ENCODE data around the gene PPP1R9B. TPM values are rescaled to one million over a fixed set of nuclear protein-coding genes. Genes with fewer than 3 reads are reported as not detected.

The PPP1R9B gene
- total and polyA plus RNA-seq, 4 donors: 0.90 to 26.1 (median 7.1) TPM

DNA sequence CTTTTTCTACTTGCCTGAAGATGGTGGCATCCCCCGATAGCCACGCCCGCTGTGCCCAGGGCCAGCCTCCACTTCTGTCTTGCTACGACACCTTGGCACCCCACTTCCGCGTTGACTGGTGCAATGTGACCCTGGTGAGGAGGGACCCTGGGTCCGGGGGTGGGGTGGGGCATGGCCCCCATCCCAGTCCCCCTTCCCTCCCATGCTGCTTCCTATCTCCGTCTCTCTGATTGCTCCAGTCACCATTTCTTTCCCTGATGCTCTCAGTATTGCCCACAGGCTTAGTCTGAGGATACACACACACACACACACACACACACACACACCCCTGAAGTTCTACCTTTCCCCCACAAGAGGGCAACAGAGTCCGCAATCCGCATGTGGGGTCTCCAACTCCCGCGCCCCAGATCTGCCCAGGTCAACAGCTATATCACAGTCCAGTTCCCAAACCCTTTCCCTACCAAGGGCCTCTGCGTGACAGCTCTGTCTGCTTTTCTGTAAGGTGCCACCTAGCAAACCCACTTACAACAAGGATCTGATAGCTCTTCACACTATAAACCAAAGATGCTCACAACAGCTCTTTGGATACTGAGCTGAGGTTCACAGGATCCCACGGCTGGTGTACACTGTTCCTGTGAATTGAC lies 18.8 kb upstream of the PPP1R9B start (continued):
- TF ChIP-seq, protein P1, sequence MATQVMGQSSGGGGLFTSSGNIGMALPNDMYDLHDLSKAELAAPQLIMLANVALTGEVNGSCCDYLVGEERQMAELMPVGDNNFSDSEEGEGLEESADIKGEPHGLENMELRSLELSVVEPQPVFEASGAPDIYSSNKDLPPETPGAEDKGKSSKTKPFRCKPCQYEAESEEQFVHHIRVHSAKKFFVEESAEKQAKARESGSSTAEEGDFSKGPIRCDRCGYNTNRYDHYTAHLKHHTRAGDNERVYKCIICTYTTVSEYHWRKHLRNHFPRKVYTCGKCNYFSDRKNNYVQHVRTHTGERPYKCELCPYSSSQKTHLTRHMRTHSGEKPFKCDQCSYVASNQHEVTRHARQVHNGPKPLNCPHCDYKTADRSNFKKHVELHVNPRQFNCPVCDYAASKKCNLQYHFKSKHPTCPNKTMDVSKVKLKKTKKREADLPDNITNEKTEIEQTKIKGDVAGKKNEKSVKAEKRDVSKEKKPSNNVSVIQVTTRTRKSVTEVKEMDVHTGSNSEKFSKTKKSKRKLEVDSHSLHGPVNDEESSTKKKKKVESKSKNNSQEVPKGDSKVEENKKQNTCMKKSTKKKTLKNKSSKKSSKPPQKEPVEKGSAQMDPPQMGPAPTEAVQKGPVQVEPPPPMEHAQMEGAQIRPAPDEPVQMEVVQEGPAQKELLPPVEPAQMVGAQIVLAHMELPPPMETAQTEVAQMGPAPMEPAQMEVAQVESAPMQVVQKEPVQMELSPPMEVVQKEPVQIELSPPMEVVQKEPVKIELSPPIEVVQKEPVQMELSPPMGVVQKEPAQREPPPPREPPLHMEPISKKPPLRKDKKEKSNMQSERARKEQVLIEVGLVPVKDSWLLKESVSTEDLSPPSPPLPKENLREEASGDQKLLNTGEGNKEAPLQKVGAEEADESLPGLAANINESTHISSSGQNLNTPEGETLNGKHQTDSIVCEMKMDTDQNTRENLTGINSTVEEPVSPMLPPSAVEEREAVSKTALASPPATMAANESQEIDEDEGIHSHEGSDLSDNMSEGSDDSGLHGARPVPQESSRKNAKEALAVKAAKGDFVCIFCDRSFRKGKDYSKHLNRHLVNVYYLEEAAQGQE (IDR thresholded peaks at IDR 0.05): no peak

DNA sequence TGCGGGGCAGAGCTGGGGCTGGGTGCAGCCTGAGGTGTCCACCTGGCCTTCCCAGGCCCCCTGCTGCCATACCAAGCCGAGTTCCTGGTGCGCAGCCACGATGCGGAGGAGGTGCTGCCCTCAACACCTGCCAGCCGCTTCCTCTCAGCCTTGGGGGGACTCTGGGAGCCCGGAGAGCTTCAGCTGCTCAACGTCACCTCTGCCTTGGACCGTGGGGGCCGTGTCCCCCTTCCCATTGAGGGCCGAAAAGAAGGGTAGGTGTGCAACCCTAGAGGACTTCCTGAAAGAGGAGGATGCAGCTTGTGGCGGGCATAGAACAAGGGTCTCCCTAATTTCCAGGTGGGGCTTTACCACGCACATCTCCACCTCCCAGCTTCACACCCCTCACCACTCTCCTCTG lies 17.8 kb upstream of the PPP1R9B start:
- no peaks in the 10 kb centered on the region for H3K36me3 ChIP-seq (ENCODE audit: control insufficient read depth in 4 of 4, insufficient read depth in 3 of 4, low read depth in 1 of 4, low read length in 3 of 4)
- H3K27me3 ChIP-seq (ENCODE audit: control insufficient read depth in 4 of 4, insufficient read depth in 4 of 4, low read length in 3 of 4): no peaks in the 10 kb centered on the region
- H3K27ac ChIP-seq (ENCODE audit: low read depth in 1 of 2, low read length in 2 of 2): no peak overlapping the region
- no peaks in the 10 kb centered on the region for H3K4me1 ChIP-seq (ENCODE audit: control insufficient read depth in 4 of 4, insufficient read depth in 4 of 4, low read length in 3 of 4)
- WGBS: 72% methylated on average over 13 of the region's 13 CpGs
- TF ChIP-seq YY1 (IDR thresholded peaks at IDR 0.05) (no peak), HNF4G (IDR thresholded peaks at IDR 0.05) (no peak), RXRA (IDR thresholded peaks at IDR 0.05) (no peak), EGR1 (IDR thresholded peaks at IDR 0.05; ENCODE audit: low read depth in 2 of 2) (no peak), NR2F2 (IDR thresholded peaks at IDR 0.05) (no peak), HNF4A (conservative IDR thresholded peaks at IDR 0.05) (no peak), GABPA (IDR thresholded peaks at IDR 0.05 in 1 of 2, conservative IDR thresholded peaks at IDR 0.05 in 1 of 2) (no peak)
- DNase-seq (ENCODE audit: low spot score): no peak
- H3K4me3 ChIP-seq (ENCODE audit: low read depth in 1 of 3, low read length in 3 of 3): no peak overlapping the region
- no peak overlapping the region for H3K9ac ChIP-seq (ENCODE audit: low read depth in 1 of 2, low read length in 2 of 2)
- H3K9me3 ChIP-seq (ENCODE audit: control insufficient read depth in 4 of 4, low read length in 3 of 4): no peaks in the 10 kb centered on the region

DNA sequence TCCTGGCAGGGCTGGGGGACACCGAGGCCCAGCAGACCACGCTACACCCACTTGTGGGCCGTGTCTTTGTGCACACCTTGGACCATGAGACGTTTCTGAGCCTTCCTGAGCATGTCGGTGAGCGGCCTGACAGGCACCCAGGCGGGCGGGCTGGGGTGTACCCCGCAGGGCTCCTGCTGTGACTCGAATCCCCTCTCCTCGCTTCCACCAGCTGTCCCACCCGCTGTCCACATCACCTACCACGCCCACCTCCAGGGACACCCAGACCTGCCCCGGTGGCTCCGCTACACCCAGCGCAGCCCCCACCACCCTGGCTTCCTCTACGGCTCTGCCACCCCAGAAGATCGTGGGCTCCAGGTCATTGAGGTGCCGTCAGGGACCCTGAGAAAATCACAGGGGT lies 16.9 kb upstream of the PPP1R9B start:
- 85% methylated on average over 19 of the region's 19 CpGs for WGBS
- H3K36me3 ChIP-seq (ENCODE audit: control insufficient read depth in 4 of 4, insufficient read depth in 3 of 4, low read depth in 1 of 4, low read length in 3 of 4): no peaks in the 10 kb centered on the region
- H3K27ac ChIP-seq (ENCODE audit: low read depth in 1 of 2, low read length in 2 of 2): no peak overlapping the region
- H3K9ac ChIP-seq (ENCODE audit: low read depth in 1 of 2, low read length in 2 of 2): no peak overlapping the region
- TF ChIP-seq, protein P2, sequence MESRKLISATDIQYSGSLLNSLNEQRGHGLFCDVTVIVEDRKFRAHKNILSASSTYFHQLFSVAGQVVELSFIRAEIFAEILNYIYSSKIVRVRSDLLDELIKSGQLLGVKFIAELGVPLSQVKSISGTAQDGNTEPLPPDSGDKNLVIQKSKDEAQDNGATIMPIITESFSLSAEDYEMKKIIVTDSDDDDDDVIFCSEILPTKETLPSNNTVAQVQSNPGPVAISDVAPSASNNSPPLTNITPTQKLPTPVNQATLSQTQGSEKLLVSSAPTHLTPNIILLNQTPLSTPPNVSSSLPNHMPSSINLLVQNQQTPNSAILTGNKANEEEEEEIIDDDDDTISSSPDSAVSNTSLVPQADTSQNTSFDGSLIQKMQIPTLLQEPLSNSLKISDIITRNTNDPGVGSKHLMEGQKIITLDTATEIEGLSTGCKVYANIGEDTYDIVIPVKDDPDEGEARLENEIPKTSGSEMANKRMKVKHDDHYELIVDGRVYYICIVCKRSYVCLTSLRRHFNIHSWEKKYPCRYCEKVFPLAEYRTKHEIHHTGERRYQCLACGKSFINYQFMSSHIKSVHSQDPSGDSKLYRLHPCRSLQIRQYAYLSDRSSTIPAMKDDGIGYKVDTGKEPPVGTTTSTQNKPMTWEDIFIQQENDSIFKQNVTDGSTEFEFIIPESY (IDR thresholded peaks at IDR 0.05): no peak
- TF ChIP-seq, protein P1 (IDR thresholded peaks at IDR 0.05): no peak
- TF ChIP-seq FOXA1 (IDR thresholded peaks at IDR 0.05) (no peak), YY1 (IDR thresholded peaks at IDR 0.05) (no peak), NR2F2 (IDR thresholded peaks at IDR 0.05) (no peak)
- no peaks in the 10 kb centered on the region for H3K4me1 ChIP-seq (ENCODE audit: control insufficient read depth in 4 of 4, insufficient read depth in 4 of 4, low read length in 3 of 4)
- DNase-seq (ENCODE audit: low spot score): no peak
- no peaks in the 10 kb centered on the region for H3K27me3 ChIP-seq (ENCODE audit: control insufficient read depth in 4 of 4, insufficient read depth in 4 of 4, low read length in 3 of 4)
- H3K9me3 ChIP-seq (ENCODE audit: control insufficient read depth in 4 of 4, low read length in 3 of 4): no peaks in the 10 kb centered on the region
- no peak overlapping the region for H3K4me3 ChIP-seq (ENCODE audit: low read depth in 1 of 3, low read length in 3 of 3)

All from liver (tissue), 9 donors.